ENCODE data around the gene NSD1. TPM values are rescaled to one million over a fixed set of nuclear protein-coding genes. Genes with fewer than 3 reads are reported as not detected.

NSD1 gene
- total and polyA plus RNA-seq, 2 of the 8 experiments (the other 6 are each of a cell fraction or from before 2014, with no cell fraction given) = 22.8 to 168 TPM

GRCh38 chr5:177179431-177179830, 45.9 kb downstream of the NSD1 start (continued):
- no peak for TF ChIP-seq NANOG (IDR thresholded peaks at IDR 0.05; ENCODE audit: insufficient read depth, low read depth, low read length, poor library complexity, severe bottlenecking)
- no peak for TF ChIP-seq TAF1 (IDR thresholded peaks at IDR 0.05; ENCODE audit: low read depth, low read length)
